ENCODE data around the gene SMOC1.

DNA sequence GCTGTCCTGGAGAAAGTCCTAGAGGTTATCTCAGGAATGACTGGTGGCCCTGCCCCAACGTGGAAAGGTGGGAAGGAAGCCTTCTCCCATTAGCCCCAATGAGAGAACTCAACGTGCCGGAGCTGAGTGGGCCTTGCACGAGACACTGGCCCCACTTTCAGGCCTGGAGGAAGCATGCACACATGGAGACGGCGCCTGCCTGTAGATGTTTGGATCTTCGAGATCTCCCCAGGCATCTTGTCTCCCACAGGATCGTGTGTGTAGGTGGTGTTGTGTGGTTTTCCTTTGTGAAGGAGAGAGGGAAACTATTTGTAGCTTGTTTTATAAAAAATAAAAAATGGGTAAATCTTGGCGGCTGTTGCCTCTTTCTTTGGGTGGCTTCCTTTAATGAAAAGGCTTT, 152.8 kb downstream of the SMOC1 start:
- TF ChIP-seq, protein P1, sequence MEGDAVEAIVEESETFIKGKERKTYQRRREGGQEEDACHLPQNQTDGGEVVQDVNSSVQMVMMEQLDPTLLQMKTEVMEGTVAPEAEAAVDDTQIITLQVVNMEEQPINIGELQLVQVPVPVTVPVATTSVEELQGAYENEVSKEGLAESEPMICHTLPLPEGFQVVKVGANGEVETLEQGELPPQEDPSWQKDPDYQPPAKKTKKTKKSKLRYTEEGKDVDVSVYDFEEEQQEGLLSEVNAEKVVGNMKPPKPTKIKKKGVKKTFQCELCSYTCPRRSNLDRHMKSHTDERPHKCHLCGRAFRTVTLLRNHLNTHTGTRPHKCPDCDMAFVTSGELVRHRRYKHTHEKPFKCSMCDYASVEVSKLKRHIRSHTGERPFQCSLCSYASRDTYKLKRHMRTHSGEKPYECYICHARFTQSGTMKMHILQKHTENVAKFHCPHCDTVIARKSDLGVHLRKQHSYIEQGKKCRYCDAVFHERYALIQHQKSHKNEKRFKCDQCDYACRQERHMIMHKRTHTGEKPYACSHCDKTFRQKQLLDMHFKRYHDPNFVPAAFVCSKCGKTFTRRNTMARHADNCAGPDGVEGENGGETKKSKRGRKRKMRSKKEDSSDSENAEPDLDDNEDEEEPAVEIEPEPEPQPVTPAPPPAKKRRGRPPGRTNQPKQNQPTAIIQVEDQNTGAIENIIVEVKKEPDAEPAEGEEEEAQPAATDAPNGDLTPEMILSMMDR (IDR thresholded peaks at IDR 0.05; ENCODE audit: control extremely low read depth in 1 of 3, insufficient read depth in 1 of 3, low read depth in 1 of 3, low read length in 3 of 3), result no peak
- no peak for TF ChIP-seq POLR2A (IDR thresholded peaks at IDR 0.05; ENCODE audit: control extremely low read depth in 1 of 2, low read depth in 2 of 2, low read length in 2 of 2)
- TF ChIP-seq CHD2 (IDR thresholded peaks at IDR 0.05; ENCODE audit: low read length), result no peak
- no peak for TF ChIP-seq SUZ12 (IDR thresholded peaks at IDR 0.05; ENCODE audit: low read length)
- no peak for TF ChIP-seq EP300 (IDR thresholded peaks at IDR 0.05; ENCODE audit: borderline replicate concordance in 1 of 2, low read depth in 2 of 2, low read length in 2 of 2)

Data from H1 (cell line).